Measurements from ENCODE around the gene ZCRB1.
"Not testable (repeated sequence)": the region's sequence is repeated elsewhere in the genome, so short reads cannot be mapped to it uniquely, and the experiment has no call there.

ZCRB1 gene, protein sequence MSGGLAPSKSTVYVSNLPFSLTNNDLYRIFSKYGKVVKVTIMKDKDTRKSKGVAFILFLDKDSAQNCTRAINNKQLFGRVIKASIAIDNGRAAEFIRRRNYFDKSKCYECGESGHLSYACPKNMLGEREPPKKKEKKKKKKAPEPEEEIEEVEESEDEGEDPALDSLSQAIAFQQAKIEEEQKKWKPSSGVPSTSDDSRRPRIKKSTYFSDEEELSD

DNA sequence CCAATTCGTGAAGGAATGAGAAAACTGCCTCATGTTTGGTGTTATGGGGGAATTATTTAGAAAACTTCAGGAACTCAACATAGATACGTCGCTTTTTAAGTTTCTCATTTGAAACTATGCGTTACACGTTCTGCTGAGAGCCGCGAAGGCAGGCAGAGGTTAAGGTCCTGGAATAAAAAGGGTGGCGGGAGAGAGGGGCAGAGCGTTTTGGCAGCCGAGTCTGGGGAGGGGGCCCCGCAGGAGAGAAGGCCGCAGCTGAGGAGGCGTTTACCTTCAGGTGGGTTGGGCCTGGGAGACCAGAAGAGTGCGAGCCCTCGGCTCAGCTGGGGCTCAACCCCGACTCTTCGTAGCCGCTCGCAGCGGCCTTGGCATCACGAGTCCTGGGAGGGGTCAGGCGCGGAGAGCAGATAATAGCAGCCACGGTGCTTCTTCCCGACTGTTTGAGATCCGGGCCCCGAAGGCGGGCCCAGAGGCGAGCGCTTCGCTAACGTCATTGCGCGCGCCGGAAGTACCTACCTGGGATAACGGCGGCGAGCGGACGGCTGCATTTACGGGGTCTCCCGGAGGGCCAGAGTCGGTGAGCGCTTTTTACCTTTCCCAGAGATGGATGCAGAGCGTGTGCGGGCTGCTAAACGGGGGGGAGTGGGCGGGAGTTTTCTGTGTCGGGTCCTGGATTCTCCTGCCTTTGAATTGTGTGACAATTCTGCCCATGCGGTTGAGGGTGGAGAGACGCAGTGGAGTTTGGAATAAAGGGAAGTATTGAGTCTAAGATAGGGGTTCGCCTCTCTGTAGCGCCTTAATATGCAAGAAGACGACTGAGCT is at the start of gene ZCRB1, which contains the start of gene PPHLN1:
Gene ZCRB1, minus strand, starts transcription at position 442 of the 822 bp plus-strand sequence. CDS start 1,992 bp downstream, outside the sequence.
Gene PPHLN1, plus strand, starts transcription at position 515 of the 822 bp plus-strand sequence. CDS start 9,736 bp downstream, outside the sequence.
- peak; percentile 82 for DNase-seq

- no peak for DNase-seq
Measured at GRCh38 chr12:42373669-42374068, 47.8 kb upstream of the ZCRB1 start.

DNA sequence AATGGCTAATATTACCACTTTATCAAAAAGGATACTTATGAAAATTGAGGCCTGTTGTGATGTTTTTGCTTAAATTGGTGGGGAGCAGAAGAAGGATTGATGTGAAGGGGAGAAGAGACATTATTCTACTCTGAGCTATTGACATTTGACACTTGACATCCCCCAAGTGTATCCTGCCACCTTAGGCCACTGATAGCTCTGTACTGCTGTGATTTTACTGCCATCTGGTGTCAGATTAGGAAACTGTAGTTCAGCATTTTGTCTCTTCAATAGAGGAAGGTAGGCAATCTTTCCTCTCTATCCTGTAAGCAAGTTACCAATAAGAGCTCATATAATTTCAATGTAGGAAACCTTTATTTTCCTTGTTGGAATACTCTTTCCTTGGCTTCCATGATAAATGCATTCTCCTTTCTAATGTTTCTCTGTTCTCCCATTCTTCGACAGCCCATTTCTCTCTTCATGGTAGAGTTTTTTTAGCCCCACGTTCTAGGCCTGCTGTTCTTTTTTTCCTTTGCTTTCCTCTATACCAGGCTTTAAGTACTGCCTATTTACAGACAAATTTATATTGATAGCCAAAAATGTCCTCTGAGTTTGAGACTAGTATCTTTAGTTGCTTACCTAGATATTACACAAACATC is 46.4 kb upstream of the ZCRB1 start:
- no peak for DNase-seq

- DNase-seq, result no peak
Measured at GRCh38 chr12:42370013-42370412, 44.1 kb upstream of the ZCRB1 start.

GRCh38 chr12:42365486-42365885 is 39.6 kb upstream of the ZCRB1 start:
- DNase-seq, result no peak

- no peak for DNase-seq
Measured at GRCh38 chr12:42364692-42365091, 38.8 kb upstream of the ZCRB1 start.

DNA sequence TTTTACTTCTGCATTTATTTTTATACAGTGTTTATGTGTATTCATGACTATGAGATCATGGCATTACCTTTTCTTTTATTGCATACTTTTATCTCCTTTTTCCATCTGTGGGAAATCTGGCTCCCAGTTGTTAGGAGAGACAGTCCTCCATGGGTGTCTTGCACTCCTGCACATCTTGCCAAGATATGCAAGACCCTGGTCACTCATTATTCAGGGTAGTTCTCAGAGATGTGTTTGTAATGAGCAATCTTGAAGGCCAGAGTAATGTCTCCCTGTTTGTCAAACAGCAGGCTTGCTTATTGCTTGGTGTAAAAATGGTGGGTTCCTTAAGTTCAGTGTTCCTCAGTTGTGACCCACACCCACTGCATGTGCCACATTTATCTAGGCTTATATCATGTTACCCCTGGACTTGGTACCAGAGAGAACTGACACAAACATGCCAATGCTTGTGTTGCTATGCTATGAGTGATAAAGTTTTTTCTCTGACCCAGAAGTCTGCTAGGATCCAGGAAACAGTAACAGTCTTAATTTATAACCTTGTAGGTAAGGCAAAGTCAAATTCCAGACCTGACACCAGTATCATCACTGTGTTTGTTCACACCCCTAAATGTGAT is 36.9 kb upstream of the ZCRB1 start:
- no peak for DNase-seq

- no peak for DNase-seq
Measured at GRCh38 chr12:42361909-42362646, 36.2 kb upstream of the ZCRB1 start.

- DNase-seq, result no peak
Measured at GRCh38 chr12:42360747-42361403, 35.0 kb upstream of the ZCRB1 start.

DNA sequence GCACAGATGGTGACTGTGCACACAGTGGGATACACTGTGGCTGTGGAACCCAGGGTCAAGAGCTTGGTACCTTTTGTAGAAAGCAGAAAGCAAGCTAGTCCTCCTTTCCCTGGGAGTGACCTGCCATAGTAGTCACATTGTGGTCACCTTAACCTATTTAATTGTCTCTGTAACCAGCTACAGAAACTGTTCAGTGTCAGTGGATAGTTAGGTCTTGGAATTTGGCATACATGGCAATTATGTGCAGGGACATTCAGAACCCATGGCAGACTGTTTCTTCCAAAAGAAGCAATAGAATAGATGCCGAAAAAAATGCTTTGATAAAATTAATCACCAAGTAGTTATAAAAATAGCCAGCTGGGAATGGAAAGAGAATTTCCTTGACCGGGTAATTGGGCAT is 30.4 kb upstream of the ZCRB1 start:
- no peak for DNase-seq

- DNase-seq, result not testable (repeated sequence)
Measured at GRCh38 chr12:42350021-42350407, 24.1 kb upstream of the ZCRB1 start.

DNA sequence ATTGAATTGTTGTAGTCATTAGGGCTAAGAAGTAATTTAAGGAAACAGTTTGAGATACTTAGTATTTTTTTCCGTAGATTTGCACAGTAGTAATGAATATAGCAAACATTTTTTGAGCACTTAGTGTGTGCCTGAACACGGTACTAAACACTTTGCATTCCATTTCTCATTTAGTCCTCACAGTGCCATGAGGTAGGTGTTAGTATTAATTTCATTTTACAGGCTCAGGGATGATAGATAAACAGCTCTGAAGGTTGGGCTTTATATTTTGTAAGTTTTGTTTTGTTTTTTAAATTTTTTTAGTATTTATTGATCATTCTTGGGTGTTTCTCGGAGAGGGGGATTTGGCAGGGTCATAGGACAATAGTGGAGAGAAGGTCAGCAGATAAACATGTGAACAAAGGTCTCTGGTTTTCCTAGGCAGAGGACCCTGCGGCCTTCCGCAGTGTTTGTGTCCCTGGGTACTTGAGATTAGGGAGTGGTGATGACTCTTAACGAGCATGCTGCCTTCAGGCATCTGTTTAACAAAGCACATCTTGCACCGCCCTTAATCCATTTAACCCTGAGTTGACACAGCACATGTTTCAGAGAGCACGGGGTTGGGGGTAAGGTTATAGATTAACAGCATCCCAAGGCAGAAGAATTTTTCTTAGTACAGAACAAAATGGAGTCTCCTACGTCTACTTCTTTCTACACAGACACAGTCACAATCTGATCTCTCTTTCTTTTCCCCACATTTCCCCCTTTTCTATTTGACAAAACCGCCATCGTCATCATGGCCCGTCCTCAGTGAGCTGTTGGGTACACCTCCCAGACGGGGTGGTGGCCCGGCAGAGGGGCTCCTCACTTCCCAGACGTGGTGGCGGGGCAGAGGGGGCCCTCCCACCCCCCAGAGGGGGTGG is 23.5 kb upstream of the ZCRB1 start:
- DNase-seq, result not testable (repeated sequence)

- DNase-seq, result no peak
Measured at GRCh38 chr12:42346403-42347002, 20.6 kb upstream of the ZCRB1 start.

- DNase-seq, result no peak
Measured at GRCh38 chr12:42343721-42344120, 17.8 kb upstream of the ZCRB1 start.

GRCh38 chr12:42342028-42342427 is 16.1 kb upstream of the ZCRB1 start:
- DNase-seq, result no peak

DNA sequence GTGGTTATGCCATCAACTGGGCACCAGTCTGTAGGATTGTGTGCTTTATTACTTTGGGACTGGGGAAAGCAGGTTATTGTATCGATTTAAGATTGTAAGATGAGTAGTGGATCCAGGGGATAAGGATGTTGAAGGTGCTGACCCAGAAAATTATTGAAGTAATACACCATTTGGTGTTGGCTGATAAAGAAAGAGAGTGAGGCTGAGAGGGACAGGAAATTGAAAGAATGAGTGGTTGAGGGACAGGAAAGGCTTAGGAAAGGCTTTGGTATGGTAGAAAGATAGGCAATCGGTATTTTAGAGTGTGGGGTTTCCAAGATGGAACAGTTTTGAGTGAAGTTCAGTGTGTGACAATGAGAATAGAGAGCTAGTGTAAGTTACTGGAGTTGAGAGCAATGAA is 12.4 kb upstream of the ZCRB1 start:
- DNase-seq, result no peak

DNA sequence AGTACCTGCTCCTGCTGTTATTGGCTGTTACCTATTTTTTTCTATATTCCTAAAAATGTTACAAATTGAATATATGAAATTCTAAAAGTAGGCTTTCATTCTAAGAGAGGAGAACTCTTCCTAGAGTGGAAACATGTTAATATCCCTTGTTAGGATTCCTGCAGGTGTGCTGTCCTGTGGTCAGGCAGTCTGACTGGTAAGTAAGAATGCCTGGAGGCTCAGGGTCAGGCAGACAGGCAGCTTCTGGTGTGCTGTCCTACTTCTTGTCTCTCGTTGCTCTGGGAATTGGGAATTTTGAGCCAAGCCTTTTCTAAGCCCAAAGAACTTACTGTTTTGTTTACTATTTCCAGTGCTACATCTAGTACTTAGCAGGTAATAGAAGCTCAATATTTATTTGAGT is 10.4 kb upstream of the ZCRB1 start:
- no peak for DNase-seq

DNA sequence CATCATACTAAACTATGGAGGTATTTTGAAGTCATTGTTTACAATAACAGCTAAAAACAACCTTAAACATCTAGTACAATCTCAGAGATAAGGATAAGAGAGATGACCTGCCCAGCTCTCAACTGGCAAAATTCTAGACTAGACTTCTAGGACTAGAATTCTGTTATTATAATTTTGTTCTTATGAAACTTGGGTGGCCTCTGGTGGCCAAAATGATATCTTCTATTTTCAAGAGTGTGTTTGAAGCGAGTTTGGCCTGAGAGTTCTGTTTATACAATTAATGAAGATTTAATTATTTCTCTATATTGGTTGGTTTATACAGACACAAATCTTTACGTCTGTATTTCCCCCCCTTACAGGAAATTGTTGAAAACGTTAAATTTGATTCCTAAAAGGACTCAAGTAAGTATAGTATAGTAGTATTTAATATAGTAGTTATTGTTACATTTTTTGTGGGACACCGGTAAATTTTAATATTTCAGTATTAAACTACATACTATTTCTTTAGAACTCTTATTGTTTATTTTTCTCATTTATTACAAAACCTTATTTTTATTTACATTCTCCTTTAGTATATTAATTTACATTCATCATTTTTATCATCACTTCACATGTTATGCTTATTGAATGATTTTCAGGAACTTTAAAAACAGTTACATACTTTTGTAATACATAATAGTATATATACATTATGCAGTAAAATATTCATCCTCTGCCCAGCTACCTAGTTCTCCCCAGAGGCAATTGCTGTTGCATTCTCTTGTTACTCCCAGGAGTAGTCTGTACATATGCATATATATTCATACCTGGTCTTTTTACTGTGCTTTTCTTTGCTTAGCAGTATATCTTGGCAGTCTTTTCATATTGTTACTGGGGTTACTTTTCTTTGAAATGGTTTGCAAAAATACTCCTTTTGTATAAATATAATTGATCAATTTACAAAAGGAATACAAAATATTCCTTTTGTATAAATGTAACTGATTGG is 6.7 kb upstream of the ZCRB1 start:
- no peak for DNase-seq

DNA sequence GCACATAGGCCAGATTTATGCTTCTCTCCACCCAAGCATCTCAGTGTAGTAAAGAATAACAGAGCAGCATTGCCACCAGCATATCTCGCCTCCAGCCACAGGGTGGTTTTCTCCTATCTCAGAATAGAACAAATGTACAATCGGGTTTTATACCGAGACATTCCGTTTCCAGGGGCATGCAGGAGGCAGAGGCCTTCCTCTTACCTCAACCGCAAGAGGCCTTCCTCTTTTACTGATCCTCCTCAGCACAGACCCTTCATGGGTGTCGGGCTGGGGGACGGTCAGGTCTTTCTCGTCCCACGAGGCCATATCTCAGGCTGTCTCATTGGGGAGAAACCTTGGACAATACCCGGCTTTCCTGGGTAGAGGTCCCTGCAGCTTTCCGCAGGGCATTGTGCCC is 4.2 kb upstream of the ZCRB1 start:
- not testable (repeated sequence) for DNase-seq
